ENCODE measurements around the gene ERRFI1. TPM values are rescaled to one million over a fixed set of nuclear protein-coding genes. Genes with fewer than 3 reads are reported as not detected.

The ERRFI1 gene
- total RNA-seq, 1 donor from 2014 or later, result 120 TPM

DNA sequence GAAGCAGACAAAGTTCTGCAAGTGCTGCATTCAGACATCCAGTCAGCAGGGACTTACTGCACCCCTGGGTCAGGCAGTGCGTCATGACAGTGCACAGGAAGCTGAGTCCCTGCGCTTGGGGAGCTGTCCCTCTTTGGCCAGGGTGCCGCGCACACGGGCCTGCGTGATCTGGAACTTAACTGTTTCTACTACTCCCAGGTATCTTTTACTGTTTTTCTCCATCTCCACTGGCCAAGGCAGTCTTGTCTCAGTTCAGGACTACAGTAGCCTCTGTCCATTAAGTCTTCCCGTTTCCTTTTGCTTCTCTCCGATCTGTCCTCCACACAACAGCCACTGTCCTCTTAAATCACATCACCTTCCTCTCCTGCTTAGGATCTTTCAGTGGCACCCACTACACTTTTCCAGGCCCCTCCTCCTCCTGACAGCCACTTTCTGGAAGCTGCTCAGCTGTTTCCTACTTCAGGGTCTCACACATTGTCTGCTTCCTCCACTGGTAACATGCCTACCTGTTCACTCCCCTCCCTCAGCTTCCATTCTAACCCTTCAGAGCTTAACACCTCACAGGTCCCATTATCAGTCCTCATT is 15.9 kb downstream of the ERRFI1 start:
- TF ChIP-seq, protein P1, sequence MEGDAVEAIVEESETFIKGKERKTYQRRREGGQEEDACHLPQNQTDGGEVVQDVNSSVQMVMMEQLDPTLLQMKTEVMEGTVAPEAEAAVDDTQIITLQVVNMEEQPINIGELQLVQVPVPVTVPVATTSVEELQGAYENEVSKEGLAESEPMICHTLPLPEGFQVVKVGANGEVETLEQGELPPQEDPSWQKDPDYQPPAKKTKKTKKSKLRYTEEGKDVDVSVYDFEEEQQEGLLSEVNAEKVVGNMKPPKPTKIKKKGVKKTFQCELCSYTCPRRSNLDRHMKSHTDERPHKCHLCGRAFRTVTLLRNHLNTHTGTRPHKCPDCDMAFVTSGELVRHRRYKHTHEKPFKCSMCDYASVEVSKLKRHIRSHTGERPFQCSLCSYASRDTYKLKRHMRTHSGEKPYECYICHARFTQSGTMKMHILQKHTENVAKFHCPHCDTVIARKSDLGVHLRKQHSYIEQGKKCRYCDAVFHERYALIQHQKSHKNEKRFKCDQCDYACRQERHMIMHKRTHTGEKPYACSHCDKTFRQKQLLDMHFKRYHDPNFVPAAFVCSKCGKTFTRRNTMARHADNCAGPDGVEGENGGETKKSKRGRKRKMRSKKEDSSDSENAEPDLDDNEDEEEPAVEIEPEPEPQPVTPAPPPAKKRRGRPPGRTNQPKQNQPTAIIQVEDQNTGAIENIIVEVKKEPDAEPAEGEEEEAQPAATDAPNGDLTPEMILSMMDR (conservative IDR thresholded peaks at IDR 0.05; ENCODE audit: low read depth, low read length), result no peak
- DNase-seq (ENCODE audit: low read depth), result no peak
- H3K4me3 ChIP-seq (ENCODE audit: low read depth, low read length), result no peak overlapping the region

DNA sequence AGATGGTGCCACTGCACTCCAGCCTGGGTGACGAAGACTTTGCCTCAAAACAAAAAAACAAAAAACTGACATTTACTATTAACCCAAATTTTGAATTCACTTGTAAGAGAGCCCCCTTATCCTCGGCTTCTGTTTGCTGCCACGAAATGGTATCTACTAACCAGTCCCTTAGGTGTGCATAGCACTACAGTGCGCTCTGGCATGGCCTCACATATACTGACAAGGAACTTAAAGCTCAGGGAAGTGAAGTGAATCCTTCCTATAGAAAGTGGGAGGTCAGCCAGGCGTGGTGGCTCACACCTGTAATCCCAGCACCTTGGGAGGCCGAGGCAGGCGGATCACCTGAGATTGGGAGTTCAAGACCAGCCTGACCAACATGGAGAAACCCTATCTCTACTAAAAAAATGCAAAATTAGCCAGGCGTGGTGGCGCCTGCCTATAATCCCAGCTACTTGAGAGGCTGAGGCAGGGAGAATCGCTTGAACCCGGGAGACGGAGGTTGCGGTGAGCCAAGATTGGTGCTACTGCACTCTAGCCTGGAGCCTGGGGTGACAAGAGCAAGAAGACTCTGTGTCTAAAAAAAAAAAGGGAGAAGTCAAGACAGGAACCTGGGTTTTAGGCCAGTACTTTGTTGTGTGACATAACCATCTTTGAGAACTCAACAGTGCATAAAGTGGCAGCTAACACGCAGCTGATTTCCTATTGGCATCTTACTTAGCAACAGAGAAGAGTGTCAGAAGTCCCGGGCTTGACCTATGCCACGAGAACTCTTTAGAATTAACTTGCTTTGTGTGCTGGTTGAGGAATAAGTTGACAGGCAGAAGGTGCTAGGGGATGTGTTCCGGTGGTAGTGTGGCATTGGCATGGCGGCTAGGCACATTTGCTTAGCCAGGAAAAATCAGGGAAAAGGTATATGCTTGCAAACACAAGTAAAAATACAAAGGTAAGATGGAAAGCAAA is 16.8 kb downstream of the ERRFI1 start:
- H3K4me3 ChIP-seq (ENCODE audit: low read depth, low read length), result no peak overlapping the region
- TF ChIP-seq, protein P1 (conservative IDR thresholded peaks at IDR 0.05; ENCODE audit: low read depth, low read length), result no peak
- no peak for DNase-seq (ENCODE audit: low read depth)

DNA sequence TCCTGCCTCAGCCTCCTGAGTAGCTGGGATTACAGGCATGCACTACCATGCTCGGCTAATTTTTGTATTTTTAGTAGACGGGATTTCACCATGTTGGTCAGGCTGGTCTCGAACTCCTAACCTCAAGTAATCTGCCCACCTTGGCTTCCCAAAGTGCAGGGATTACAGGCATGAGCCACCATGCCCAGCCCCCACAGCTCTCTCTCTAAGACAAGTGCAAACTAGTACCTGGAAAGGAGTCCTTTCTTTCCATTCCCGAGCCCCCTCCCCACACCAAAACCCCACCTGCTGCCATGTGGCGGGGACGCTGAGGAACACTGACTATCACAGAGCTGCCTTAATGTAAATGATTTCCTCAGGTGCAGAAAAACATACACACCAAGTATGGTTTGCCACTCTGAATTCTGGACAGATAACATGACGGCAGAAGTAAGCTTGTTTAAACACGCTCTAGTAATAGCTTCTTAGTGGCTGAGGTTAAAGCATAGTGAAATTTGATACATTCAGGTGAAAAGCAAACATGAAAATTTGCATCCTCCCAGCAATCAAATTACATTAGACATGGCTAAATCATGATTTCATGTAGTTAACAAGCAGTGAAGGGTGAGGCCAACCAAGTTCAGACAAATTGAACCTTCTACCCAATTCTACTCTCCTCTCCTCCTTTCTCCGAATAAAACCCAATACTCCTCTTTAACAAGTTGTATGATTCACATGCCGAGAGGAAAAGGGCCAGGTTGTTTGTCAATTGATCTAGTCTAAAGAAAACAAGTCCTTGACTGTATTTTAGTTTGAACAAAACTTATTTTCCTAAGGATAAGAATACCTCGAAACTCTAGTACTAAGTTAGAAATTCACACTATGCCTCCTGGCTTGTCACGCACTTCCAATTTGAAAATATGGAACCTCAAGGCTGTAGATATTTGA is 19.8 kb downstream of the ERRFI1 start:
- H3K4me3 ChIP-seq (ENCODE audit: low read depth, low read length), result no peak overlapping the region
- TF ChIP-seq, protein P1 (conservative IDR thresholded peaks at IDR 0.05; ENCODE audit: low read depth, low read length), result no peak
- DNase-seq (ENCODE audit: low read depth), result no peak

DNA sequence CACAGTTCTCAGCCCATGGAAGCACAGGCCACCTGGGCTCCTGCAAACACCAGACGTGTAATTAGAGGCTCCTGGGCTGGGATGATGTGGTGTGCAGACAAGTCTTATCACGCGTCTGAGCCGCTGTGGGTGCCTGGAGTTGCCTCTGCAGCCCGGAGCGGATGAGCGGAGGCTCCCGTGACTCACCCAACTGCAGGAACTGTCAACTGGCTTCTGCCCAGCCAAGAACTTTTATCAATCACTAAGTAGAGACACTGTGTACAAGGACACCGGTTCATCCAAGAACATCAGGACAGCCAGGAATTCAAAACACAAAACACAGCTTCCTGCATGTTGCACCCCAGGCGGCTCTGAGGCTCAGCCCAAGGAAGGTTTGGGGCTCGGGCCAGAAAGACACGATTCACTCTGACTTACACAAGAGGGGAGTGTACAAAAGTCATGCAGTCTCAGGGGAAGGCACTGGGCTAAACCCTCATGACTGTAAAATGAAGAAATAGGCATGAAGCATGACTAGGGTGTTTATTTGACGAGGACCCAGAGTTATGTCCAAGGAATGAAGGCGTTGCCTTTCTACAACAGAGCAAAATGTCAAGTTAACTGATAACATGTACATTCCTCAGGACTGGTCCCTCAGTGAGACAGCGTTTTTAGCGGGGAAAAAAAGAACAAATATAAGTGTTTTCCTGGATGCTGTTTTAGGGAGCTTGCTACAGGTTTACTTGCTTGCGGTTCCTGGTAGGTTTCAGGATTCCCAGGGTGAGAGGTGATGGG is 21.1 kb downstream of the ERRFI1 start:
- peak; percentile 90 for DNase-seq (ENCODE audit: low read depth)
- no peak overlapping the region for H3K4me3 ChIP-seq (ENCODE audit: low read depth, low read length)
- TF ChIP-seq, protein P1 (conservative IDR thresholded peaks at IDR 0.05; ENCODE audit: low read depth, low read length), result no peak

DNA sequence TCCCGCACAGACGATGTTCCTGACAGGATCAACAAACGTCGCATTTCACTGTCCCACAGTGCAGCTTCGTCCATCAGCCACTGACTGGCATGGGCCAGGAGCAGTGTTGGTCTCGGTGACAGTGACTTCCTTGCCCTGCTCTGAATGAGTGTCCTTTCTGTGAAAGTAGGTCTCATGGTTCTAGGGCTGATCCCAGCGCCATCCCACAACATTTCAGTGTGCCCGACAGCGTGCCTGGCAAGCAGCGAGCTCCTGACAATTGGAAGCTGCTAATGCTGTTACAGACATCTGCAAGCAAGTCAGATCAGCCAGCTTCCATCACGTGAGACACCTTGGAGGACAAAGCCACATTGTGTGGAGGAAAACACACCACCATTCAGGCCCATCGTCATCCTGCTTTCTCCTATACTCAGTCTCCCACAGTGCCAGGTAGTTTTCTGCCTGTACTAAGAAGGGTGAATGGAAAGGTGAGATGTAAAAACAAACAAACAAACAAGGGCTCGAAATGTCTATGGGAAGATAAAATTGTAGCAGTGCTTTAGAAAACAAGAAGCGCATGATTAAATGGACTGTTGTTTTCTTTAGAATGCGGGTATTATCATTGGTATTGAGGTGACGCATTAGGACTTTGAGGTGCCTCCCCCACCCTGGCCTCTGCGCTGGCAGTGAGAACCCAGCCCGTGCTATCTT is 21.9 kb downstream of the ERRFI1 start:
- no peak overlapping the region for H3K4me3 ChIP-seq (ENCODE audit: low read depth, low read length)
- no peak for DNase-seq (ENCODE audit: low read depth)
- TF ChIP-seq, protein P1 (conservative IDR thresholded peaks at IDR 0.05; ENCODE audit: low read depth, low read length), result no peak
